CD4-positive, alpha-beta T cell treated with Interferon gamma for 1 hour (primary cell): ENCODE data around the gene CREM.
A peak's percentile ranks its signal among the peaks of the same experiment; 100 is the strongest.
"Not testable (repeated sequence)": the region's sequence is repeated elsewhere in the genome, so short reads cannot be mapped to it uniquely, and the experiment has no call there.

ENCODE experiments used
- DNase-seq: peaks from one replicate; pipeline ENCODE4 v3.0.0-alpha.2; 2020

The CREM gene

GRCh38 chr10:35126530-35127288 lies at the start of gene CREM:
Gene CREM (plus strand): TSS chr10:35126846. CDS start chr10:35137836, 10,990 bp downstream.
- peak; percentile 98 for DNase-seq

DNA sequence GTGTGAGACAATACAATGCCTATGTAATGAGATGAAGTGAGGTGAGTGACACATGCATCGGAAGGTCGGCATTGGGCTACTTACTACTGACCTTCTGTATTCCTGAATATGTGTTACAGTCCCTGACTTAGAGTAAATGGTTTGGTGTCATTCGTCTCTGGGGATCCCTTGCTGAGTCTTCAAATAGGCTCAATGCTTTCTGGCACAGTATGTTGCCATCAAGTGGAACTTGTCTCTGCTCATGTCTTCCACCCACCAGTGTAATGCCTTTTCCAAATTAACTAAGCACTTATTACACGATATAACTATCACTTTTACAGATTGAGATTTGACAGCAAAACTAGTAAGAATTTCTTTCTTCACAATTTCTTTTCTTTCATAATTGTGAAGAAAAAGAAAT lies 47.4 kb upstream of the CREM start:
- DNase-seq: no peak

GRCh38 chr10:35079763-35080162 lies 46.9 kb upstream of the CREM start:
- no peak for DNase-seq

DNA sequence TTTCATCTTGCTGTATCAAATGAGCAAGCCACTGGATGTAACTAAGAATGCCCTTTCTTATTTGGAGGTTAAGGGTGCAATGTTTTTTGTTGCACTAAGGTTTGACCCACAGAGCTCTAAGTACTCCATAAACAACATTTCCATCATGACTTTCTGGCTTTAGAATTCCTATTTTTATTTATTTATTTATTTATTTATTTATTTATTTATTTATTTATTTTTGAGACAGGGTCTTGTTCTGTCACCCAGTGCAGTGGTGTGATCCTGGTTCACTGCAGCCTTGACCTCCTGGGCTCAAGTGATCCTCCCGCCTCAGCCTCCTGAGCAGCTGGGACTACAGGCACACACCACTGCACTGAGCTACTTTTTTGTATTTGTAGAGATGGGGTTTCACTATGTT lies 46.4 kb upstream of the CREM start:
- not testable (repeated sequence) for DNase-seq

GRCh38 chr10:35083242-35083641 lies 43.4 kb upstream of the CREM start:
- no peak for DNase-seq

DNA sequence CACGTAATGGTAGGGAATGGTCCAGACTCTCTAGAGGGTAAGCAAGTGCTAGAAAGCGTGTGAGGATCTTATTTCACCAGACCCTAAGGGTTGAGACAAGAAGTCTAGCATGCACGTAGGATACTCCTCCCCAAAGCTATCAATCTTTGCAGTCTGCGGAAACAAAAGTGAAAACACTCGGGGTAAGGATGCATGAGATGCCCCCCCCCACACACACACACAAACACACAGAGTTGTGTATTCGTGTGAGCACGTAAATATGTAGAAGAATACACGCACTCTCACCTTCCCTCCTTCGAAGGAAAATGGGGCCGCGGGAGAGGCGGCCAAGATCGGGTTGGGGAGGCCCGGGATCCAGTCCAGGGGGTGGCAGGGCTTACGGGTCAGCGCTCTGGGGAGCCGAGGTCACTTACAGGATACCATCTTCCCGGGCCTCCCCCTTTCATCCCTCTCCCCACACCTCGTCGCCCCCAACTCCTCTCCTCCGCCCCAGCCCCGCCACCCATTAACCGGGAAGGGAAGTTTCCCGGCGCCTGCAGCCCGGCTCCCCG lies 37.0 kb upstream of the CREM start:
- DNase-seq: no peak

GRCh38 chr10:35090162-35090954 lies 36.3 kb upstream of the CREM start, which contains the start of gene CUL2:
Gene CUL2 (minus strand): TSS chr10:35090341. CDS start chr10:35071317, 19,024 bp downstream.
- DNase-seq: peak; percentile 87

GRCh38 chr10:35091994-35092790 lies 34.5 kb upstream of the CREM start:
- DNase-seq: no peak

- peak; percentile 14 for DNase-seq
These were observed 33.8 kb upstream of the CREM start for GRCh38 chr10:35092851-35093250.

DNA sequence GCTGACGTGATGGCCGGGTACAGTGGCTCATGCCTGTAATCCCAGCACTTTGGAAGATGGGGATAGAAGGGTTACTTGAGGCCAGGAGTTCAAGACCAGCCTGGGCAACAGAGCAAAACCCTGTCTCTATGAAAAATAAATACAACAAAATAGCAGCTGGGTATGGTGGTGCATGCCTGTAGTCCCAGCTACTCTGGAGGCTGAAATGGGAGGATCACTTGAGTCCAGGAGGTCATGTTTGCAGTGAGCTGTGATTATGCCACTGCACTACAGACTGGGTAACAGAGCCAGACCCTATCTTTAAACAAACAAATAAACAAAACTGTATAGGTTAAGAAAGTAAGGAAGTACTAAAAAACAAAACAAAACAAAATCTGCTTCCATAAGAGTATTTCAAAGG lies 30.3 kb upstream of the CREM start:
- DNase-seq: no peak

DNA sequence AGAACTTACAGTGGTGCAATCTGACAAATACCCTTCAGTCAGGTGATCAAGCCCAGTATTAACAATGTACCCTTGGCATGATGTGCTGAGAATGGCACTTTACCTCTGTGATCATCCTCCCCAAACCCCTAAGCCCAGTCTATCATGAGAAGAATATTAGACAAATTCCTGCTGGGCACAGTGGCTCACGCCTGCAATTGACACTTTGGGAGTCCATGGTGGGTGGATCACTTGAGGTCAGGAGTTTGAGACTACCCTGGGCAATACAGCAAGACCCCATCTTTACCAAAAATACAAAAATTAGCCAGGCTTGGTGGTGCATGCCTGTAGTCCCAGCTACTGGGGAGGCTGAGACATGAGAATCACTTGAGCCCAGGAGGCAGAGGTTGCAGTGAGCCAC lies 29.1 kb upstream of the CREM start:
- DNase-seq: no peak

DNA sequence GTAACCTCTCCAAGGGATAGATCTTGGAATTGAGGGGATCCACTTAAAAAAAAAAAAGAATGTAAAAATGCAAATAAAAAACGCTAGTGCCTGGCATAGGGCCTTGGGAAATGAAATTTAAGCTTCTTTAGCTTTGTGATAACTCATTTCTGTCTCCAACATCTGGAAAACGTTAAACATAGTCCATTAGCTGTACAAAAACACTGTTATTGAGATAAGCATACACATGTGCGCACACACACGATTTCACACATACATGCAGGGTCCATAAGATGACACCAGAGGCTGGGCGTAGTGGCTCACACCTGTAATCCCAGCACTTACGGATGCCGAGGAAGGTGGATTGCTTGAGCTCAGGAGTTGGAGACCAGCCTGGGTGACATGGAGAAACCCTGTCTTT lies 22.8 kb upstream of the CREM start:
- DNase-seq: no peak

DNA sequence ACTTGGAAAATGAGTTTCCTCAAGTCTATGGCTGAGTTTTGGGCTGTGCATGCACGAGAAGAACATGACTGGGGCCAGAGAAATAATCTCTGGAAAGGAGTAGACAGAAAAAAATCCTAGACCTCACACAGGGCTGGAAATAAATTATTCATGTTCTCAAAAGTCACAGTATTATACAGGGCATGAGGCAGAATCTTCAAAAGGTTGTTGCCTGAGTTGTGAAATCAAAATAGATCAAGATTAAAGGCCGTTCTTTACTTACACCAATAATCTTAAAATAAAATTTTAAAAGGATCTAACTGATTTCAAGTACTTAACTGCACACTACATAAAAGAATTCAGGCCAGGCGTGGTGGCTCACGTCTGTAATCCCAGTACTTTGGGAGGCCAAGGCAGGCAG lies 14.1 kb upstream of the CREM start:
- DNase-seq: no peak

- DNase-seq: no peak
These were observed 7.3 kb upstream of the CREM start for GRCh38 chr10:35119378-35119777.

DNA sequence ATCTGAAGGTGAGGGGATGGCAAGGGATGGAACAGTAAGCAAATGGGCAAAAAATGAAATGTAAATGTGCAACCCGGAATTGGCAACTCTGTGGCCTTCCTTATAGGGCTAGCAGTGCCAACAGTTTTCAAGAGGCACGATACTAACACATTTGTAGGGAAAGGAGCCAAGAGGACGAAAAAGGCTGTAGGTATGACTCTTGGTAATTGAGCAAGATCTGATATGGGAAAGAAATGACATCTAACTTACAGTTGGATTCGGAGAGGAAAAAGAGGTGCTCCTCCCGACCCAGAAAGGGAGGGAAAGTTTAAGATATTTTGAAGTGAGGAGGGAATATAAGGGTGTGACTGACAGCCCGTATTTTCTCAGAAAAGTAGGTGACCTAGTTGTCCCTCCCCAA lies 2.1 kb upstream of the CREM start:
- no peak for DNase-seq

DNA sequence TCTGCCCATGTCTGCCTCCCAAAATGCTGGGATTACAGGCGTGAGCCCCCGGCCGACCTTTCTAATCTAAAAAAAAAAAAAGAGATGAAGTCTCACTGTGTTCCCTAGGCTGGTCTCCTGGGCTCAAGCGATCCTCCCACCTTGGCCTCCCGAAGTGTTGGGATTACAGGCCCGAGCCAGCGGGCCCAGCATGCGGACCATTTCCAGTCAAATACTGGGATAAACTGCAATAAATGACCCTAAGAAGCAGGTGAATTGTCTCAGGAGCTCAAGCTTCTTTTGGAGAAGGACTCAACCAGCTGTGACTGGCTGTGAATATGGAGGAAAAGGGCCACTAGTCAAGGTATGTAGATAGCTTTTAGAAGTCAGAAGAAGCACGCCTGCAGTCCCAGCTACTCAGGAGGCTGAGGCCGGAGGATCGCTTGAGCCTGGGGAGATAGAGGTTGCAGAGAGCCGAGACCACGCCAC lies 550 bp upstream of the CREM start:
- DNase-seq: no peak

DNA sequence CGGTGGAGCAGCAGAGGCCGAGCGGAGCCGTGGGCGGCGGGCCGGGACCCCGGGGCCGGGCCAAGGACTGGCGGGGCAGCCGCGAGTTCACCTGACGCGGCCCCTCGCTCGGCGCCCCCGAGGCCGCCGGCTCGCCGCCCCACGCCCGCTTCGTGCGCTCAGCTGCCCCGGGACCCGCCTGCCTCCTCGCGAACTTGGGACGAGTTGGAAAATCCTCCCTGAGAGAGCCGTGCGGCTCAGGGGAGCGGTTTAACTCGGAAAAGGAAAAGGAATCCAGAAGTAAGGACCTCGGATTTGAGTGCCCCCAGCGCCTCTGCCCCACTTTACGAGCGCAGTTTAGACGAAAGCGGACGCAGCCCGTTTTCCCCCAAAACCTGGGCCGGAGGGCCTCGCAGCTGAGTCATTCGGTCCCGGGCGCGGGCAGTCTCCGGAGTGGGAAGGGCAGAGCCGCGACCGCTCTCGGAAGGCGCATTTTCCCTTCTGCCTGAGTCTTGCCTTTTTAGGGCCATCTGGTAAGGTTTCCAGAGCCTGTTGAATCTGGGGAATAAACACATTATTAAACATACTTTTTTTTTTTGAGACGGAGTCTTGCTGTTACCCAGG lies 744 bp downstream of the CREM start:
- DNase-seq: peak; percentile 49

- no peak for DNase-seq
These were observed 2.6 kb downstream of the CREM start for GRCh38 chr10:35129185-35129674.

- no peak for DNase-seq
These were observed 4.0 kb downstream of the CREM start for GRCh38 chr10:35130663-35131062.

DNA sequence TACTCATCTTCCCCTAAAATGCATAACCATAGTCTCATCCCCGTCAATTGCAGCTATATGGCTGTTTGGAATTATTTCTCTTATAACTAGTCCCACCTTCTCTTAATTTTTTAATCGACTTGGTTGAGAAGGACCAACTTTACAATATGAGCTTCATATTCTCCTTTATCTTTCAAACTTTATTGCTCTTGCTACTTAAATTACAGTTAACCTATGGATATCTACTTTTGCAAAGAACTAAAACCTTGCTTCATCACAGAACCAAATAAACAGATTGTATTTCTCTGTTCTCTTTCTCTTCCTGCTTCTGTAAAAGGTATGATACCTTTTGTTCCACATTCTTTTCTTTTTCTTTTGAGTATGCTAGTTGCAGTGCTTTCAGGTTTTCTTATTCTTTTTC lies 6.1 kb downstream of the CREM start:
- DNase-seq: no peak

DNA sequence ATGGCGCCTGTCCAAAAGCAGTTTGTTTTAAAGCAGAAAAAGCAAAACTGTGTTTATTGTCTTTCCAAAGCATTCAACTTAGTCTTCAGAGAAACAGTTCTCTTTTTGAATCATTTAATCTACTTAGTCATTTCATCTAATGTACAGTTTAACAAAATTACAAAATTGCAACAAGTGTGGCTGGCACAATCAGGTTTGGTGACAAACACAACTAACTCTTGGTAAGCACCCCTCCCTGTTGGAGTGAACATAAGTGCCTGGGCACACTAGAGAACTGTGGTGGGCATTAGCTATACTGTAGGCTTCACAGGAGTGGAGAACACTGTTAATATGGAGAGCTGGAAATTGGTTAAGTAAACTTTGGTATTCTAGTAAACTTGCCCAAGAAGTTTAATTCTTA lies 6.9 kb downstream of the CREM start:
- DNase-seq: no peak

GRCh38 chr10:35135861-35136260 lies 9.2 kb downstream of the CREM start:
- no peak for DNase-seq
